ENCODE results near the gene TDRD10.

The TDRD10 gene, protein sequence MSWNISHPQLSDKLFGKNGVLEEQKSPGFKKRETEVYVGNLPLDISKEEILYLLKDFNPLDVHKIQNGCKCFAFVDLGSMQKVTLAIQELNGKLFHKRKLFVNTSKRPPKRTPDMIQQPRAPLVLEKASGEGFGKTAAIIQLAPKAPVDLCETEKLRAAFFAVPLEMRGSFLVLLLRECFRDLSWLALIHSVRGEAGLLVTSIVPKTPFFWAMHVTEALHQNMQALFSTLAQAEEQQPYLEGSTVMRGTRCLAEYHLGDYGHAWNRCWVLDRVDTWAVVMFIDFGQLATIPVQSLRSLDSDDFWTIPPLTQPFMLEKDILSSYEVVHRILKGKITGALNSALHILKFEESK

DNA sequence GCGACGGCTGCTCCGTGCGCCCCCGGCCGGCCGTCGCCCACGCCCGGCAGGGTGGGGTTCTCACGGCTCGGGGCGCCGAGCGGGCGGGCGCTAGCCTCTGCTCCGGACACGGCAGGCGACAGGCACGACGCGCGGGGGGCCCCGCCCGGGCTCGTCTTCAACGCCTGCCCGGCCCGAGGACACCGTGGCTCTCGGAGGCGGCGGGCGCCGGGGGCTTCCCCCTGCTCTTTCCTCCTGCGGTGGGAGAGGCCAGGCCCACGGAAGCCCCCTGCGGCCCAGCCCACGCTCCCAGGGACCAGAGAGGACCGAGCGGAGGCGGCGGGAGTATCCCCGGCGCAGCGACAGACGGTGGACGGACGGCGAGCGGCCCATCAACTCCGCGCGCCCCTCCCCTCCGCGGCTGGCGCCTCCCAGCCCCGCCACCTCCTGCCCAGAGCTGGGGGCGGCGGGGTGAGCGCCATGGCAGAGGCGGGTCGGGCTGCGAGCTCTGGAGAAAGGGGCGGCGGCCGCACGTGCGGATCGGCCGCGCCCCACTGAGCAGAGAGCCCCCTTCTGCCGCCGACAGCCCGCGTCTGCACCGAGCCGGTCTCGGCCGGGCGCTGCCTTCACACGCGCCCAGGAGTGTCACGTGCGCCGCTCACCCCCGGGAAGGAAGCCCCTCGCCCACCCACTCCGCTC is at the start of gene TDRD10, which contains the start of gene SHE:
TSS of gene TDRD10 (plus strand) at position 154 of the 678 bp plus-strand sequence. CDS start 4,685 bp downstream, outside the sequence.
TSS of gene SHE (minus strand) at position 347 of the 678 bp plus-strand sequence. CDS start 386 bp downstream, outside the sequence.
- no peak for DNase-seq

DNA sequence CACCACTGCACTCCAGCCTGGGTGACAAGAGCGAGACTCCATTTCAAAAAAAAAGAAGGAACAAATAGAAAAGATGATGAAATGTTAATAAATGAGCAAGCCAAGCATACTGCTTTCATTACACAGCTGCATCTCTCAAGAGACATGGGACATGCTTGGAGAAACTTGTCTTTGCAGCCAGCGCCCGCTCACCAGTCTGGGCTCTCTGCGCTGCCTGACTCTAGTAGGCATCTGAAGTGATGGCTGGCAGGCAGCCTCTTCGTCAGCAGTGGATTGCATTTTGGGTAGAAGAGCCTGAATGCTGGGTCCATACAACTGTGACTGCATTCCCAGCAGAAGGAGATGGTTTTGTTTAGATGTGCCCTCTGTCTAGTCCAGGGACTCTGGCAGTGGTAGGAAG is 48.9 kb upstream of the TDRD10 start:
- DNase-seq, result no peak

DNA sequence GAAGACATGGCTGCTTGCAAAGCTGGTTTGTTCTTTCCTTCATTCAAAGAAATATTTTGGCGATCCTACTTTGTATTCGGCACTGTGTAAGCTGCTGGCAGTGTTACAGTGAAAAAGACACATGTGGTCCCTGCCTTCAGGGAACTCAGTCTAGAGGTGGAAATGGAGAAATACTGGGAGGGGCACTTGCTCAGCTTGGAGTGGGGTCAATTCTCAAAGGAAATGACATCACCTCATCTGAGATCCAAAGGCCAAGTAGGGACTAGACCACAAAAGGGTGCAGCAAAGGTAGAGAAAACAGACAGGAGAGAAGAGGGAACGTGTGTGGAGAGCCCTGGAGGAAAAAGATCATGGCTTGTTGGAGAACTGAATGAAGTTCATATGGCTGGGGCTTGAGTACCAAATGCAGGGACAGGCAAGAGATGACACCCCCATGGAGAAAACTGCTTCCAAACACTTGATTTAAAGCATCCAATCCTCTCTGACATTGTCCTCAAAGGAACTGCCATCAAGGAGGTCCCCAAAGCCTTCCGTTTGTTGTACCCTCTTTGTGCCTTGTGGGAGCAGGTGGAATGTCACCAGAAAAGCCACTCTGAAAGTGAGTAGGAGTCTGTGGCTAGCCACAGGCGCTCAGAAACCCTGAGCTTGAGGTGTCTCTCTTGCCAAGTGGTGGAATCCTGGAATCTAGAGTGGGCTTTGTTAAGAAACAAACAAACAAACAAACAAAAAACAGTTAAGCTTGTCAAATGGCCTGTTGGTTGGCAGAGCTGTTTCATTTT is 48.3 kb upstream of the TDRD10 start:
- DNase-seq, result no peak

DNA sequence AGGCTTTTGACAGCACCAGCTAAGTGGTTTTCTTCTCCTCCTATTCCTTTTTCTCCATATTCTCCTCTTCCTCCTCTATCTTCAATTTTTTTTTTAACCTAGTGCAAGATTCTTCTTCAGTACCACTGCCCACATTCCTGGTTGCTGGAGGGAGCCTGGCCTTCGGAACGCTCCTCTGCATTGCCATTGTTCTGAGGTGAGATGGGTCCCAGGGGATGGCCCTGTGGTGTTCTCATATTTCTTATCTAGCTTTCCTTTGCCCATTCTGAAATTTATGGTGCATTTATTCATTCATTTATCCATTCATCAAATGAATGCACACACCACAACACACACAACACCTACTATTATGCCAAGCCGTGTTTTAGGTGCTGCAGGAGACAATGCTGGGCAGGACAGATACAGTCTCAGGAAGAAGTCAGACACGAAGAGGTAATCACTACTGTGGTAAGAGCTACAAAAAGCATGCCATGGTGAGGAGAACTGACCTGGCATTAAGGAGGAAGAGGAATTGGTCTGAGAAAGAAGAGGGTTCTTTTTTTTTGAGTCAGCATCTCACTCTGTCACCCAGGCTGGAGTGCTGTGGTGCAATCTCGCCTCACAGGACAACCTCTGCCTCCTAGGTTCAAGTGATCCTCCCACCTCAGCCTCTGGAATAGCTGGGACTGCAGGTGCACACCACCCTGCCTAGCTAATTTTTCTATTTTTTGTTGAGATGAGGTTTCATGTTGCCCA is 47.5 kb upstream of the TDRD10 start:
- no peak for DNase-seq

DNA sequence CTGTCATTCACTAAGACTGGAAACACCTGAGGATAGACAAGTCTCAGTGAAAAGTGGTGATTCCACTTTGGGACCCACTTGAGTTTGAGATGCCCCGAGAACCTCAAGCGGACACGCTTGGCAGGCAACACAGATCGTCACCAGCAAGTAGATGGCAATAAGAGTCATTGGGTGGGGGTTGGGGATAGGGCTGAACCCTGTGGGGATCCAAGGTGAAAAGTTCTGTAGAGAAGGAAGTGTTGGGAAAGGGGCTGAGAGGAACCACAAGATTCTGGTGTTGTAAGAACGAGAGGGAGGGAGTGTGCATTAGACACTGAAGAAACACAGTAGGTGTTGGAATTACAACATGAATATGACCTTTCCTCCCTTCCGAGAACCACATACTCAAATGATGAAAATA is 45.4 kb upstream of the TDRD10 start:
- no peak for DNase-seq

DNA sequence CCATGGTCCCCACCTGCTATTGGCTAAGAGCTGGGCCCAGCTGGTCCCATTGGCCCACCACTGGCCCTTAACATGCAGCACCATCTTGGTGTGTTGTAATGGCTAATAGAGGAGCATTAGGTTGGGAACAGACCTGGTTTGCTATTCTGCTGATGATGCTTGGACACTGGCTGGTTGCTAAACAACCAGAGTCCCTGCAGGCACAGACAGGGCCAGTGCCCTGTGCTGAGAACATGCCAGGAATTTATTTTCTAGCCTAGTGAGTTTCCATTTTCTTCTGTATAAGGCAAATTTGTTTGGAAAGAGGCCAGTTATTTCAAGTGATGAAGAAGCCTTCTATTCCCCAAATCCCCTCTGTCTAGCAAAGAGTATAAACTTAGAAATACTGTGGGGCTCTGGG is 42.9 kb upstream of the TDRD10 start:
- DNase-seq, result no peak

DNA sequence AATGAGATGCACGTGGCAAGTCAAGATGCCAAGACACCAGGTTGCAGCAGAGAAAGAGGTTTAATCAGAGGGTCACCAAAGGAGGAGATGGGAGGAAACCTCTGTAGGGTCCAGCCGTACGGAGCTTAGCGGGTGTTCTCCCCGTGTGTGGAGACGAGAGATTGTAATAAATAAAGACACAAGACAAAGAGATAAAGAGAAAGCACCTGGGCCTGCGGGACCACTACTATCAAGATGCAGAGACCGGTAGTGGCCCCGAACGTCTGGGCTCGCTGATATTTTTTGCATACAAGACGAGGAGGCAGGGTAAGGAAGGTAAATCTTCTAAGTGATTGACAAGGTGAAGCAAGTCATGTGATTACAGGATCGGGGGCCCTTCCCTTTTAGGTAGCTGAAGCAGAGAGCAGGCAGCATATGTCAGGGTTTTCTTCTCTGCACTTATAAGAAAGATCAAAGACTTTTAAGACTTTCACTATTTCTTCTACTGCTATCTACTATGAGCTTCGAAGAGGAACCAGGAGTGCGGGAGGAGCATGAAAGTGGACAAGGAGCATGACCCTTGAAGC is 41.2 kb upstream of the TDRD10 start:
- no peak for DNase-seq

DNA sequence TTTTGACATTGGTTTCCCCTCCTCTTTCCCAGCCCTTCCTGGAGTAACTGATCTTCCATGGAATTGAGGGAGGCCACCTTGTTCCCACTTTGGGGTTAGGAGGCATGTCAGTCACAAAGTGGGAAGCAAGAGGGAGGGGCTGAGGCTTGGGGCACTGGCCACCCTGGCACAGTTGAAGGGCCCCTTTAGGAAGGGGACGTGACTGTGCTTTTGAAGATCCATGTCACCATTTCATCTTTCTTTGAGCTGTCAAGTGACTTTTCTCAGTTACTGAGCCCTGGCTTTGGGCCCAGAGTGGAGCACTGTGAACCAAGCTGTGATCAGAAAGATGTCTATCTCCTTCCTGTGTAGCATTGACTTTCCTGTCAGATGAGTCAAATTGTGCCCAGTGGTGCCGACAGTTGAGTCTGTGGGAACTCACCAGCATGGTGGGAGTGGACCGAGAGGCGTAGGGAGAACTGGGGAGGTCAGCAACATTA is 38.5 kb upstream of the TDRD10 start:
- DNase-seq, result peak in 2 of 4 experiments; percentile 13 to 16

DNA sequence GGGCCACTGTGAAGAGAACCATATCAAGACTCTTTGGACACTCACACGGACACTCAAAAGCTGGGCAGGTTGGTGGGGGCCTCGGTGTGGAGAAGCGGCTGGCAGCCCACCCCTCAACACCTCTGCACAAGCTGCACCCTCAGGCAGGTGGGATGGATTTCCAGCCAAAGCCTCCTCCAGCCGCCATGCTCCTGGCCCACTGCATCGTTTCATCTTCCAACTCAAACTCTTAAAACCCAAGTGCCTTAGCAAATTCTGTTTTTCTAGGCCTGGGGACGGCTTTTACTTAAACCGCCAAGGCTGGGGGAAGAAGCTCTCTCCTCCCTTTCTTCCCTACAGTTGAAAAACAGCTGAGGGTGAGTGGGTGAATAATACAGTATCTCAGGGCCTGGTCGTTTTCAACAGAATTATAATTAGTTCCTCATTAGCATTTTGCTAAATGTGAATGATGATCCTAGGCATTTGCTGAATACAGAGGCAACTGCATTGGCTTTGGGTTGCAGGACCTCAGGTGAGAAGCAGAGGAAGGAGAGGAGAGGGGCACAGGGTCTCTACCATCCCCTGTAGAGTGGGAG is 36.3 kb upstream of the TDRD10 start:
- no peak for DNase-seq

DNA sequence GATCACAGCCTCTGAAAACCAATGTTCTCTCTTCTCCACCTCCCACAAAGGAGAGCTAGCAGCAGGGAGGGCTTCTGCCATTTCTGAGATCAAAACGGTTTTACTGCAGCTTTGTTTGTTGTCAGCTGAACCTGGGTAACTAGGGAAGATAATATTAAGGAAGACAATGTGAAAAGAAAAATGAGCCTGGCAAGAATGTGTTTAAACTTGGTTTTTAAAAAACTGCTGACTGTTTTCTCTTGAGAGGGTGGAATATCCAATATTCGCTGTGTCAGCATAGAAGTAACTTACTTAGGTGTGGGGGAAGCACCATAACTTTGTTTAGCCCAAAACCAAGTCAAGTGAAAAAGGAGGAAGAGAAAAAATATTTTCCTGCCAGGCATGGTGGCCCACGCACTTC is 35.8 kb upstream of the TDRD10 start:
- DNase-seq, result no peak

DNA sequence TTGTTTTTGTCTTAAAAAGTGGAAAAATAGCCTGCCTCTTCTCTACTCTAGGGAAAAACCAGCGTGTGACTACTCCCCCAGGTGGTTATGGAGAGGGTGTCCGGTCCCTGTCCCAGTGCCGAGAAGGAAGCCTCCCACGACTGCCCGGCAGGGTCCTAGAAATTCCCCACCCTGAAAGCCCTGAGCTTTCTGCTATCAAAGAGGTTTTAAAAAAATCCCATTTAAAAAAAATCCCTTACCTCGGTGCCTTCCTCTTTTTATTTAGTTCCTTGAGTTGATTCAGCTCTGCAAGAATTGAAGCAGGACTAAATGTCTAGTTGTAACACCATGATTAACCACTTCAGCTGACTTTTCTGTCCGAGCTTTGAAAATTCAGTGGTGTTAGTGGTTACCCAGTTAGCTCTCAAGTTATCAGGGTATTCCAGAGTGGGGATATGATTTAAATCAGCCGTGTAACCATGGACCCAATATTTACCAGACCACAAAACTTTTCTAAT is 35.0 kb upstream of the TDRD10 start:
- no peak for DNase-seq

DNA sequence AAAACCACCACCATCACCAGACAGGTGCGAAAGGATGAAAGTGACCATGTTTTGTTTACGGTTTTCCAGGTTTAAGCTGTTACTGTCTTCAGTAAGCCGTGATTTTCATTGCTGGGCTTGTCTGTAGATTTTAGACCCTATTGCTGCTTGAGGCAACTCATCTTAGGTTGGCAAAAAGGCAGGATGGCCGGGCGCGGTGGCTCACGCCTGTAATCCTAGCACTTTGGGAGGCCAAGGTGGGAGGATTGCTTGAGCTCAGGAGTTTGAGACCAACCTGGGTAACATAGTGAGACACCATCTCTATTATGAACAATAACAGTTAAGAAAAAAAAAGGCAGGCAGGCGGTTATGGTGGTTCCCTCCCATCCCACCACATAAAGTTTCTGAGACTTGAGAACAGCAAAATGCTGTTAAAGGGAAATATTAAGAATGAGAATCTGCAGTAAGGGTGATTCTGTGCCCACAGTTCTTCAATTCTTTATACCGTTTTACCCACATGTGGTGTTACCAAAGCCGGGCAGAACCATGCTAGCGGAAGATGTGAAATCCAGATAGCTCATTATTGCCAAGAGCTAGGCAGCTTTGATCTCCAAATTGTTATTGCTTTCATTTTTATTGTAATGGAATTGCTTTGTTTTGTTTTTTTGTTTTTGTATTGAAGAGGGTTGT is 34.5 kb upstream of the TDRD10 start:
- no peak for DNase-seq

DNA sequence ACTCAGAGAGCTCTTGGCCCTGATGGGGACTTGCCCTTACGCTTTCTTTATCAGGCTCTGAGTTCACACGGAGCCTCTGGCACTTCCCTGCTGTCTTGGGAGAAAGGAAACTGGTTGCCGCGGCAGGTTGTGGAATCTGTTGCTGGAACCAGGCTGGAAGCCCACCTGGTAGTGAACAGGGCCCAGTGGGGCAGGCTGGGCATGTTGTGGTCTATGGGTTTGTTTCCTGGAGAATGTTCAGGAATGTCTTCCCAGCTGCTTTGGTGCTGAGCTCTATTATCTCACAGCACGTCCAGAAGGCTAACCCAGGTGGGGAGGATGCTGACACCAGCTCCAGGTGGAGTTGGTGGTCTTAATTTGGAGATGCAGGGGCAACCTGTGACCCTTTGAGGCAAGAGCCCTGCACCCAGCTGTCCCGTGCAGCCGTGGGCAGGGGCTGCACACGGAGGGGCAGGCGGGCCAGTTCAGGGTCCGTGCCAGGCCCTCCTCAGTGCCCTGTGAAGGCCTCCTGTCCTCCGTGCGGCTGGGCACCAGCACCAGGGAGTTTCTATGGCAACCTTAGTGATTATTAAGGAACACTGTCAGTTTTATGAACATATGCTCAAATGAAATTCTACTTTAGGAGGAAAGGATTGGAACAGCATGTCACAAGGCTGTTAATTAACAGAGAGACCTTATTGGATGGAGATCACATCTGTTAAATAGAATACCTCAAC is 33.3 kb upstream of the TDRD10 start:
- DNase-seq, result no peak

DNA sequence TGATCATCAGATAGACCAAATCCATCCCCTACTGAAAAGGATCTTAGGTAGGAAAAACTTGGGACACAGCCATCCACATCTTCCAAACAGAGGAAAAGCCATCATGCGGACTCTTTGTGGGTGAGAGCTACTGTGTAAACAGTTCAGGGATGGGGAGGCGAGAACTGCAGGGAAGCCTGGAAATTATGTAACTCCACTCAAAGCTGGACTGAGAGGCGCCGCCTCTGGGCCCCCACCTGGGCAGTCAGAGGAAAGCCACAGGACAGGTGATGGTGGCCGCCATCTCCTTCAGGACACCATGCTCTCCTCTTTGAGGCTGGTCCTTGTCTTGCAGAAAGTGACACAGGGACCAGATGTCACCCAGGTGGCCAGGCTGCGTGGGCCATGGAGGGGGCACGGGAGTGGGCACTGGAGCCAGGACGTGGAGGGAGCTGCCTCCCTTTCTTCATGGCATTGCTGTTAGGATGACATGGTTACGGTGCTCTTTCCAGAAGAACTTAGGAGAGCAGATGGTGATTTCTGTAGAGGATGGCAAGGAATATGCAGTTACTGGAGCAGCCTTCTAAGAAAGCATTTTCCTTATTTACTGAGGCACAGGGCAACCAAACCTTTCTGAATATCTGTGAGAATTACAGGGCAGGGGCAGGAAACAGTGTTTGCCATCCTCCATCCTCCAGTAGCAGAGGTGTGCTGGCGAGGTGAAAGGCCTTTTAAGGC is 32.0 kb upstream of the TDRD10 start:
- DNase-seq, result no peak

DNA sequence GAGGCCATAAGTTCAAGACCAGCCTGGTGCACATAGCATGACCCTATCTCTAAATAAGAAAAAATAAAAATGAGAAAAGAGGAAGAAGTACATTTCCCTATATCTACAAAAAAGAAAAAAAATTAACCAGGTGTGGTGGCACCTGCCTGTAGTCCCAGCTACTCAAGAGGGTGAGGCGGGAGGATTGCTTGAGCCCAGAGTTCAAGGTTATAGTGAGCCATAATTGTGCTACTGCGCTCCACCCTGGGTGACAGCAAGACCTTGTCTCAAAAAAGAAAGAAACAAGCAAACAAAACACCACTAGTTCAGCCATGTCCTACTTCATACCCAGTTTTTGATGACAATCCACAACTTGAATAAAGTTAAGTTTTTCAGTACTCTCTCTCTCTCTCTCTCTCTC is 30.7 kb upstream of the TDRD10 start:
- no peak for DNase-seq

DNA sequence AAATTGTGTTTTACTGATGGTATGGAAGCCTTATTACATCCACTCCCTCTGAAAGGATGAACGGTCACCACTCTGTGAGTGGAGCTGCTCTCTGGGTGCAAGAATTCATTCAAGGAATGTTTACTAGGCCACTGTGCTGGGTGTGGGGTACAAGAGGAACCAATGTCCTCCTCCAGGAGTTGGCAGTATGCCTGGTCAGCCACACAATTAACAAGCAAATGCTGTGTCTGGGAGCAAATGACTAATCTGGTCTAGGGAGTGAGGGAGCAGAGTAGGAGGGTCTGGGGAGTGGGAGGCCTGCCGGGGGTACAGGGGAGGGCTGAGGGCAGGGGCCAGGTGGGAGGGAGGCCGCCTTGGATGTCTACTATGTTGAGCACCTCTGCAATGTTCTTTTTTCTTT is 27.2 kb upstream of the TDRD10 start:
- DNase-seq, result no peak

DNA sequence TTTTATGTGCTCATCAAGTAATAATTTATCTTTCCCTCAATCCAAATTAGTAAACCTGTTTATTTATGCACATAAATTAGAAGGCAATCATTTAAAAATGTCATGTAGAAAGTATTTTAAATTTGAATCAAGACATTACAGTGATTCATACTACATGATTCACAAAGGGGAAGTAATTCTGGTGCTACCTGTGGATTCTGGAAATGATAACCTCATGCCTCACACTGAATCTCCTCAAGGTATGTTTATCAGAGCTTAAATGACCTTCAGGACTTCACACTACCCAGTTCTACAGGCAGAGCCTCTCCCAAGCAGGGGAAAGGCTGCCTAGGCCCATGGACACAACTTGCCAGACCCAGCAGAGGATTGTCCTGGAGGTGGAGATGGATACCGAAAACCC is 25.2 kb upstream of the TDRD10 start:
- DNase-seq, result no peak

DNA sequence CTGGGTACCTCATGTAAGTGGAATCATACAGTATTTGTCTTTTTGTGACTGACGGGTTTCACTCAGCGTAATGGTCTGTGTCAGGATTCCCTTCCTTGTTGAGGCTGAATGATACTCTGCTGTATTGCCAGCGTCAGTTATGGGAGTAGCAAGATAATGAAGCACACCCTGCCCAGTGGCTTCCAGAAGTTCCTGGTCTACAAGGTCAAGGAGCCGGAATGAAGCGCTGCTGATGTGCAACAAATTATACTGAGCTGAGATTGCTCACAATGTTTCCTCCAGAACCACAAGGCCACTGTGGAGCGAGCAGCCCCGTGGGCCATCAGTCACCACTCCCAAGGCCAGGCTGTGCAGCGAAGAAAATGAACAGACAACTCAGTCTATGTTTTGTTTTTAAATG is 24.0 kb upstream of the TDRD10 start:
- no peak for DNase-seq

DNA sequence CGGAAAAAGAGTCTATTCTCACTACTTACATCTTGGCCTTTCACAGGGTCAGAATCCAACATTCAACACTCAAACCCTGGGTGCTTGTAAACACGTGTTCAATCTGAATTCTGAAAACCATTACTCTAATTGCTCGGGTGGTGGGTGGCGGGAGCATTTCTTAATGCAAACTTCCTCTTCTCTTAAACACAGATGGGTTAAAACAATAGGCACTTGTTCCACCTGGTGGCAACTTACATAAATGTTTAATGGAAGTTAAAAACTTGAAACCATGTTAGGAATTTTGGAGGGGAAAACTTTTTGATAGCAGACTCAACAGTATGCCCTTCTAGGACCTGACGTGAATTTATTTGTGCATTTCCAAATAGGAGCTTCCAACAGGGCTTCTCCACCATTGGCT is 23.4 kb upstream of the TDRD10 start:
- no peak for DNase-seq
